B cell (primary cell): ENCODE measurements around the gene ADGRV1.

Experiments used
- CTCF ChIP-seq: fragments of 200-600 bp; IDR thresholded peaks from one replicate; pipeline ENCODE4 v1.8.0; 2022; ENCODE audit warnings: antibody characterized with exemption, mild to moderate bottlenecking
- EZH2 ChIP-seq: IDR thresholded peaks from 2 replicates; pipeline ENCODE4 v1.6.1; 2012; ENCODE audit warnings: borderline replicate concordance, low read depth, mild to moderate bottlenecking, moderate library complexity, low read length; ENCODE audit not compliant: insufficient read depth, poor library complexity, severe bottlenecking

GRCh38 chr5:90915393-90915792 lies 356.8 kb downstream of the ADGRV1 start:
- no peak for TF ChIP-seq CTCF
- no peak for TF ChIP-seq EZH2
